ENCODE results near the gene FAM76A.

DNA sequence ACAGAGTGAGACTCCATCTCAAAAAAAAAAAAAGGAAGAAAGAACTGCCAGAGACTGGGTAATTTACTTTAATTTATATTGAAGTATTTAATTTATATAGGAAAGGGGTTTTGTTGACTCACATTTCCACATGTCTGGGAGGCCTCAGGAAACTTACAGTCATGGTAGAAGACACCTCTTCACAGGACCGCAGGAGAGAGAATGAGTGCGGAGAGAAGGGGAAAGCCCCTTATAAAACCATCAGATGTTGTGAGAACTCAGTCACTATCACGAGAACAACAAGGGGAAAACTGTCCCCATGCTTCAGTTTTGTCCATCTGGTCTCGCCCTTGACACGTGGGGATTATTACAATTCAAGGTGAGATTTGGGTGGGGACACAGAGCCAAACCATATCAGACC is 79.0 kb downstream of the FAM76A start:
- TF ChIP-seq, protein P1, sequence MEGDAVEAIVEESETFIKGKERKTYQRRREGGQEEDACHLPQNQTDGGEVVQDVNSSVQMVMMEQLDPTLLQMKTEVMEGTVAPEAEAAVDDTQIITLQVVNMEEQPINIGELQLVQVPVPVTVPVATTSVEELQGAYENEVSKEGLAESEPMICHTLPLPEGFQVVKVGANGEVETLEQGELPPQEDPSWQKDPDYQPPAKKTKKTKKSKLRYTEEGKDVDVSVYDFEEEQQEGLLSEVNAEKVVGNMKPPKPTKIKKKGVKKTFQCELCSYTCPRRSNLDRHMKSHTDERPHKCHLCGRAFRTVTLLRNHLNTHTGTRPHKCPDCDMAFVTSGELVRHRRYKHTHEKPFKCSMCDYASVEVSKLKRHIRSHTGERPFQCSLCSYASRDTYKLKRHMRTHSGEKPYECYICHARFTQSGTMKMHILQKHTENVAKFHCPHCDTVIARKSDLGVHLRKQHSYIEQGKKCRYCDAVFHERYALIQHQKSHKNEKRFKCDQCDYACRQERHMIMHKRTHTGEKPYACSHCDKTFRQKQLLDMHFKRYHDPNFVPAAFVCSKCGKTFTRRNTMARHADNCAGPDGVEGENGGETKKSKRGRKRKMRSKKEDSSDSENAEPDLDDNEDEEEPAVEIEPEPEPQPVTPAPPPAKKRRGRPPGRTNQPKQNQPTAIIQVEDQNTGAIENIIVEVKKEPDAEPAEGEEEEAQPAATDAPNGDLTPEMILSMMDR (conservative IDR thresholded peaks at IDR 0.05 in 1 of 2, IDR thresholded peaks at IDR 0.05 in 1 of 2; ENCODE audit: low read depth in 1 of 2, low read length in 2 of 2) = no peak
- no peak for TF ChIP-seq EZH2 (IDR thresholded peaks at IDR 0.05; ENCODE audit: low read length, missing control alignments)
